IMR-90 (cell line): ENCODE results near the gene MFSD12. TPM values are rescaled to one million over a fixed set of nuclear protein-coding genes. Genes with fewer than 3 reads are reported as not detected.
A peak's percentile ranks its signal among the peaks of the same experiment; 100 is the strongest.

Source experiments
- ATAC-seq: fragments of 200-7000 bp; cut with Tn5 transposase; 2 replicates; pipeline ENCODE4 v1.9.1; 2020; ENCODE audit warnings: low read depth, mild to moderate bottlenecking, moderate library complexity
- BruUV-seq: library from RNA; stranded (reverse); fragments of 400-500 nt; replicated peaks from 2 replicates; lab custom pipeline; 2021; lab: Mats Ljungman, UMichigan
- CTCF ChIA-PET: fragments of 300-600 bp; formaldehyde crosslinking; extraction: SDS; loops from one replicate; lab custom pipeline; 2021; ENCODE audit warnings: antibody characterized with exemption; lab: Yijun Ruan, JAX
- POLR2A ChIA-PET: fragments of 300-600 bp; sonication (Branson Sonifier 250); formaldehyde crosslinking; loops from one replicate; lab custom pipeline; 2022; ENCODE audit warnings: antibody characterized with exemption; ENCODE audit not compliant: unreplicated experiment; lab: Charles Lee
- DNase-seq: peaks from one replicate; pipeline ENCODE4 v3.0.0; 2013
- H2AFZ ChIP-seq: replicated peaks from 2 replicates; pipeline ENCODE3; 2013; ENCODE audit warnings: low read length, mild to moderate bottlenecking; ENCODE audit not compliant: poor library complexity
- H2AK5ac ChIP-seq: 2 replicates; pipeline ENCODE4 v1.6.1; 2013; ENCODE audit warnings: low read depth, low read length, inconsistent platforms
- H2AK9ac ChIP-seq: replicated peaks from 2 replicates; pipeline ENCODE3; 2013; ENCODE audit warnings: mild to moderate bottlenecking, low read depth, low read length, moderate library complexity; ENCODE audit not compliant: poor library complexity
- H2BK120ac ChIP-seq: 2 replicates; pipeline ENCODE4 v1.6.1; 2013; ENCODE audit warnings: low read depth, low read length, inconsistent platforms
- H2BK15ac ChIP-seq: 3 replicates; pipeline ENCODE4 v1.6.1; 2013; ENCODE audit warnings: low read depth, low read length, inconsistent platforms
- H2BK20ac ChIP-seq: 2 replicates; pipeline ENCODE4 v1.6.1; 2013; ENCODE audit warnings: low read depth, mild to moderate bottlenecking, inconsistent platforms, low read length, moderate library complexity
- H2BK5ac ChIP-seq: 2 replicates; pipeline ENCODE4 v1.6.1; 2013; ENCODE audit warnings: mild to moderate bottlenecking, low read depth, low read length, inconsistent platforms; ENCODE audit not compliant: poor library complexity, severe bottlenecking
- H3K14ac ChIP-seq: replicated peaks from 2 replicates; pipeline ENCODE4 v1.6.1; 2013; ENCODE audit warnings: low read depth, low read length, inconsistent platforms
- H3K18ac ChIP-seq: 2 replicates; pipeline ENCODE4 v1.6.1; 2013; ENCODE audit warnings: low read depth, low read length, control low read depth
- H3K23ac ChIP-seq: 2 replicates; pipeline ENCODE4 v1.6.1; 2013; ENCODE audit warnings: low read depth, low read length, inconsistent platforms
- H3K27ac ChIP-seq: 2 replicates; pipeline ENCODE4 v1.5.1; 2013; ENCODE audit warnings: mild to moderate bottlenecking, control low read depth, low read length; ENCODE audit not compliant: insufficient read depth
- H3K27me3 ChIP-seq: 2 replicates; pipeline ENCODE4 v1.6.1; 2013; ENCODE audit warnings: low read length; ENCODE audit not compliant: control insufficient read depth, insufficient read depth
- H3K36me3 ChIP-seq: 2 replicates; pipeline ENCODE4 v1.6.1; 2013; ENCODE audit warnings: low read length, mixed read lengths; ENCODE audit not compliant: control insufficient read depth, insufficient read depth
- H3K4ac ChIP-seq: 2 replicates; pipeline ENCODE4 v1.6.1; 2013; ENCODE audit warnings: low read depth, low read length, inconsistent platforms
- H3K4me1 ChIP-seq: 2 replicates; pipeline ENCODE4 v1.6.1; 2013; ENCODE audit warnings: low read length, mixed read lengths; ENCODE audit not compliant: control insufficient read depth, insufficient read depth
- H3K4me2 ChIP-seq: 2 replicates; pipeline ENCODE4 v1.6.1; 2013; ENCODE audit warnings: low read depth, mild to moderate bottlenecking, control low read depth, low read length, moderate library complexity
- H3K4me3 ChIP-seq: 2 replicates; pipeline ENCODE4 v1.5.1; 2013; ENCODE audit warnings: low read depth, mild to moderate bottlenecking, control low read depth, low read length, moderate library complexity; ENCODE audit not compliant: insufficient read depth
- H3K56ac ChIP-seq: 2 replicates; pipeline ENCODE4 v1.6.1; 2013; ENCODE audit warnings: low read length, inconsistent platforms; ENCODE audit not compliant: insufficient read depth; ENCODE audit errors: extremely low read depth
- H3K79me1 ChIP-seq, 2 experiments: 2 replicates each; pipeline ENCODE4 v1.6.1; 2013; ENCODE audit warnings: low read length in 2 of 2, inconsistent platforms in 1 of 2, low read depth in 1 of 2
- H3K9ac ChIP-seq: 2 replicates; pipeline ENCODE4 v1.6.1; 2013; ENCODE audit warnings: low read depth, low read length, control low read depth
- H3K9me1 ChIP-seq: 2 replicates; pipeline ENCODE4 v1.6.1; 2013; ENCODE audit warnings: low read length, inconsistent platforms; ENCODE audit not compliant: insufficient read depth
- H3K9me3 ChIP-seq: 2 replicates; pipeline ENCODE4 v1.6.1; 2013; ENCODE audit warnings: low read length; ENCODE audit not compliant: control insufficient read depth, insufficient read depth
- H4K20me1 ChIP-seq: 2 replicates; pipeline ENCODE4 v1.6.1; 2013; ENCODE audit warnings: low read length, inconsistent platforms; ENCODE audit not compliant: insufficient read depth
- H4K5ac ChIP-seq: 2 replicates; pipeline ENCODE4 v1.6.1; 2013; ENCODE audit warnings: mild to moderate bottlenecking, low read depth, low read length, control low read depth
- H4K8ac ChIP-seq, 2 experiments: 2 replicates each; pipeline ENCODE4 v1.6.1; 2013; ENCODE audit warnings: low read depth in 2 of 2, low read length in 2 of 2, control low read depth in 1 of 2, inconsistent platforms in 1 of 2
- H4K91ac ChIP-seq: 2 replicates; pipeline ENCODE4 v1.6.1; 2013; ENCODE audit warnings: low read depth, low read length, inconsistent platforms; ENCODE audit not compliant: insufficient read depth
- CEBPB ChIP-seq: IDR thresholded peaks from 2 replicates; pipeline ENCODE4 v1.6.1; 2012; ENCODE audit warnings: low read depth, low read length, improper control_type of control experiment
- MAFK ChIP-seq: IDR thresholded peaks from 2 replicates; pipeline ENCODE4 v1.6.1; 2012; ENCODE audit warnings: low read depth, low read length, improper control_type of control experiment
- POLR2A ChIP-seq: IDR thresholded peaks from 2 replicates; pipeline ENCODE4 v1.6.1; 2012; ENCODE audit warnings: mild to moderate bottlenecking, low read depth, low read length
- RAD21 ChIP-seq: IDR thresholded peaks from 2 replicates; pipeline ENCODE4 v1.6.1; 2012; ENCODE audit warnings: low read length, improper control_type of control experiment
- SMC3 ChIP-seq: fragments of 150-350 bp; IDR thresholded peaks from 2 replicates; pipeline ENCODE4 v1.6.1; 2016; ENCODE audit warnings: low read depth, mild to moderate bottlenecking, antibody characterized with exemption, low read length, moderate library complexity
- WGBS, 2 experiments: methylation state at CpG; one replicate each; pipeline versions ENCODE4 v1.1.5 to v1.1.7; 2013; ENCODE audit warnings: missing lambda C conversion rate in 2 of 2; ENCODE audit not compliant: insufficient read length in 1 of 2; ENCODE audit errors: extremely low coverage in 2 of 2; 5-methylcytosine and 5-hydroxymethylcytosine counted together
- dilution Hi-C: fragments of 300-500 bp; cut with HindIII; formaldehyde crosslinking; loops from one replicate; pipeline ENCODE4 v1.14.3; 2018; ENCODE audit warnings: low sequenced_read_pairs; ENCODE audit not compliant: unreplicated experiment
- in situ Hi-C: fragments of 300-500 bp; cut with MboI; formaldehyde crosslinking; loops from 3 replicates; pipeline ENCODE4 v1.14.3; 2019; ENCODE audit warnings: low sequenced_read_pairs, inconsistent platforms, mixed read lengths
- intact Hi-C: fragments of 100-400 bp; cut with micrococcal nuclease; formaldehyde crosslinking; loops from 2 replicates; pipeline ENCODE4 v1.10.0; 2022
- polyA plus RNA-seq, 3 experiments: library from polyadenylated mRNA; depleted of rRNA; stranded (reverse); fragments of >200 nt; gene quantifications; 2 replicates each; pipeline ENCODE4 v1.2.3, GENCODE V29; 2012; ENCODE audit warnings: low replicate concordance in 1 of 3
- total RNA-seq: library from RNA; depleted of rRNA; stranded (reverse); fragments of >200 nt; gene quantifications from 2 replicates; pipeline ENCODE4 v1.2.3, GENCODE V29; 2012

Gene MFSD12
- total and polyA plus RNA-seq, 2 of the 4 experiments (the other 2 are of a cell fraction) = 20.4 to 77.2 TPM

DNA sequence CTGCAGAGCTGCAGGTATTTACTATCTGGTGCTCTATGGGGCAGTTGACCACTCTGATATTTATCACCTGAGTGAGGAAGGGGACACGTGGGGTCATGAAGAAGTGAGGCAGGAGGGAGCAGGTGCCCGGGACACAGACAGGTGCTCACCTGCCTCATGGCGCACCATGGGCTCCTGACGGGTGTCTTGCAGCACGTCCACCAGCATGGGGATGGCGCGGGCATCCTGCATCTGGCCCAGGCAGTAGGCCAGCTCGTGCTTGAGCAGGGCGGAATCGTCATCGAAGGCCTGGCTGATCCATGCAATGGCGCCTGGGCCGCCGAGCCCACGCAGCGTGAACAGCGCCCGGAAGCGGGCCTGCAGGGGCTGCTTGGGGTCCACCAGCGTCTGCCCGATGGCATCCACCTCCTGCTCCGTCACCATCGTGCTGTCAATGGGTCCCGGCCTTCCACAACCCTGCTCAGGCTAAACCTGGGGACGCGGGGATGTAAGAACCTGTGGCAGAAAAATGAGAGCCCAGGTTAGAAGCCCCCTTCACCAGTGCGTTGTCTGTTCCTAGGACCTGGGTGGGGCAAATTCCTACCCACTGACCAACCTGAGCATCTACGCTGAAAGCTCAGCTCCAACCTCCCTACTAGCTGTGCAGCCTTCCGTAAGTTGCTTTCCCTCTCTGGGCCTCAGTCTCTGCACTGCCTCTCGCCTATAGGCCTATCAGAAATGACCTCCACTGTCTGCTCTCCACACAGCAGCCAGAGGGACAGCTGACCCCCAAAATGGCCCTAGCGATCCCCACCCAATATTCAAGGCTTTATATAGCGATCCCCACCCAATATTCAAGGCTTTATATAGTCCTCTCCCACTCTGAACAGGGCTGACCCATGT, 60.8 kb downstream of the MFSD12 start:
- Histone ChIP-seq H2BK15ac (no peak overlapping the region), H2AFZ (no peak overlapping the region), H3K27ac (no peak overlapping the region), H3K9me3 (no peaks in the 10 kb centered on the region), H3K23ac (no peak overlapping the region), H2BK120ac (no peak overlapping the region), H3K56ac (no peak overlapping the region), H4K20me1 (no peaks in the 10 kb centered on the region), H3K27me3 (no peaks in the 10 kb centered on the region), H3K79me1 (peaks cover 8 to 40% of the 10 kb centered on the region in 2 experiments; a peak in 3 of 4 replicates), H2BK5ac (no peak overlapping the region), H3K9ac (no peak overlapping the region), H4K91ac (no peak overlapping the region), H2AK9ac (peak overlapping the region; percentile 13), H3K36me3 (peaks cover 27% of the 10 kb centered on the region), H4K5ac (no peak overlapping the region), H3K14ac (no peak overlapping the region), H3K18ac (no peak overlapping the region), H2BK20ac (no peak overlapping the region), H3K4me2 (no peak overlapping the region), H4K8ac (no peak overlapping the region), H3K9me1 (peaks cover 6% of the 10 kb centered on the region; the same call in 1 of the 2 replicates), H2AK5ac (no peak overlapping the region), H3K4me1 (no peaks in the 10 kb centered on the region), H3K4me3 (no peak overlapping the region), H3K4ac (no peak overlapping the region)
- POLR2A ChIA-PET = no interaction called here
- dilution Hi-C loops = no loop called here
- no peak for DNase-seq
- intact Hi-C loops = no loop called here
- in situ Hi-C loops = loop anchor here (25.0 kb wide), 1 partner anchor 534 kb away; no protein-coding TSS in a partner anchor
- ATAC-seq = no peak
- WGBS, 2 experiments = 98% methylated on average over 23 of the region's 32 CpGs; no CpG with 5 or more reads in 1 of the 2 experiments
- TF ChIP-seq RAD21 (no peak), SMC3 (no peak), MAFK (no peak), POLR2A (no peak), CEBPB (no peak)
- no TSS peak for BruUV-seq
- CTCF ChIA-PET = no interaction called here
